Myocyte (in vitro differentiated cells): ENCODE results near the gene FBXO7. TPM values are rescaled to one million over a fixed set of nuclear protein-coding genes. Genes with fewer than 3 reads are reported as not detected.

Source experiments
- DNase-seq: peaks from one replicate; pipeline ENCODE4 v3.0.0-alpha.2; 2012; ENCODE audit warnings: low read depth
- total RNA-seq: library from RNA; depleted of rRNA; stranded (reverse); fragments of >200 nt; gene quantifications from 2 replicates; pipeline ENCODE4 v1.2.3, GENCODE V29; 2014

Gene FBXO7
- total RNA-seq, 1 donor from 2014 or later, result 58.1 TPM

GRCh38 chr22:32489377-32489776, 14.8 kb downstream of the FBXO7 start:
- DNase-seq, result no peak

- DNase-seq, result no peak
Measured at GRCh38 chr22:32490279-32490678, 15.7 kb downstream of the FBXO7 start.

GRCh38 chr22:32492111-32492510, 17.5 kb downstream of the FBXO7 start:
- DNase-seq, result no peak

GRCh38 chr22:32493551-32493950, 18.9 kb downstream of the FBXO7 start:
- no peak for DNase-seq

GRCh38 chr22:32494971-32495370, 20.4 kb downstream of the FBXO7 start:
- no peak for DNase-seq

- no peak for DNase-seq
Measured at GRCh38 chr22:32499666-32500065, 25.1 kb downstream of the FBXO7 start.

GRCh38 chr22:32501836-32502752, 27.5 kb downstream of the FBXO7 start:
- no peak for DNase-seq

- DNase-seq, result no peak
Measured at GRCh38 chr22:32509045-32509444, 34.4 kb downstream of the FBXO7 start.

- DNase-seq, result no peak
Measured at GRCh38 chr22:32511274-32511673, 36.7 kb downstream of the FBXO7 start.

- DNase-seq, result no peak
Measured at GRCh38 chr22:32511776-32512175, 37.2 kb downstream of the FBXO7 start.

- DNase-seq, result no peak
Measured at GRCh38 chr22:32512267-32512982, 37.8 kb downstream of the FBXO7 start.

GRCh38 chr22:32515084-32515483, 40.5 kb downstream of the FBXO7 start:
- DNase-seq, result no peak

GRCh38 chr22:32517488-32517887, 42.9 kb downstream of the FBXO7 start:
- DNase-seq, result no peak

- no peak for DNase-seq
Measured at GRCh38 chr22:32517921-32518320, 43.3 kb downstream of the FBXO7 start.

- no peak for DNase-seq
Measured at GRCh38 chr22:32518381-32518780, 43.8 kb downstream of the FBXO7 start.

- no peak for DNase-seq
Measured at GRCh38 chr22:32518848-32519247, 44.2 kb downstream of the FBXO7 start.

GRCh38 chr22:32520612-32521011, 46.0 kb downstream of the FBXO7 start:
- DNase-seq, result no peak

GRCh38 chr22:32522237-32522636, 47.6 kb downstream of the FBXO7 start:
- DNase-seq, result no peak

- DNase-seq, result no peak
Measured at GRCh38 chr22:32527756-32528155, 53.1 kb downstream of the FBXO7 start.

GRCh38 chr22:32528316-32528715, 53.7 kb downstream of the FBXO7 start:
- DNase-seq, result no peak

GRCh38 chr22:32528984-32529982, 54.7 kb downstream of the FBXO7 start:
- DNase-seq, result peak; percentile 77
